HepG2 (cell line): ENCODE results near the gene CNNM1. TPM values are rescaled to one million over a fixed set of nuclear protein-coding genes. Genes with fewer than 3 reads are reported as not detected.

ENCODE experiments used
- ATAC-seq: fragments of 200-7000 bp; cut with Tn5 transposase; 3 replicates; pipeline ENCODE4 v1.9.1; 2020; ENCODE audit warnings: mild to moderate bottlenecking, moderate library complexity
- BruUV-seq: library from RNA; stranded (reverse); fragments of 400-500 nt; replicated peaks from 2 replicates; lab custom pipeline; 2021; lab: Mats Ljungman, UMichigan
- CTCF ChIA-PET: fragments of 300-600 bp; formaldehyde crosslinking; extraction: SDS; loops from one replicate; lab custom pipeline; 2021; ENCODE audit warnings: low total read pairs, inconsistent platforms, low intra/inter-chr PET ratio; lab: Yijun Ruan, JAX
- POLR2A ChIA-PET: fragments of 350-600 bp; sonication (Branson Sonifier 250); formaldehyde crosslinking; loops from one replicate; lab custom pipeline; 2020; ENCODE audit warnings: antibody characterized with exemption, inconsistent platforms; lab: Yijun Ruan, JAX
- DNase-seq: peaks from one replicate; pipeline ENCODE4 v3.0.0-alpha.2; 2015; ENCODE audit warnings: low spot score
- FAIRE-seq: peaks from 3 replicates; lab custom pipeline; 2011; peaks lifted over from hg19 to GRCh38; lab: Jason Lieb, UNC
- H2AFZ ChIP-seq: one replicate; pipeline ENCODE4 v1.6.1; 2011; ENCODE audit warnings: low read length, inconsistent platforms
- H3K27ac ChIP-seq: fragments of 300-600 bp; 3 replicates; pipeline ENCODE4 v1.8.0; 2011; ENCODE audit warnings: mixed run types, mild to moderate bottlenecking, mixed read lengths, low read length, inconsistent platforms; ENCODE audit not compliant: insufficient read depth; ENCODE audit errors: extremely low read length
- H3K27me3 ChIP-seq, 2 experiments: fragments of 200-600 bp in 1 of 2; 2 replicates in 1 of 2; 3 replicates in 1 of 2; pipeline versions ENCODE4 v1.6.0 to v1.8.0; 2011; ENCODE audit warnings: low read length in 2 of 2, mild to moderate bottlenecking in 2 of 2, moderate library complexity in 2 of 2, inconsistent platforms in 1 of 2; ENCODE audit not compliant: insufficient read depth in 2 of 2, control insufficient read depth in 1 of 2
- H3K36me3 ChIP-seq, 2 experiments: fragments of 200-600 bp in 1 of 2; replicated peaks in 1 of 2; 2 replicates in 1 of 2; 3 replicates in 1 of 2; pipeline versions ENCODE4 v1.5.1 to v1.8.0; 2011; ENCODE audit warnings: low read length in 2 of 2, inconsistent platforms in 1 of 2; ENCODE audit not compliant: insufficient read depth in 2 of 2, control insufficient read depth in 1 of 2
- H3K4me1 ChIP-seq: 2 replicates; pipeline ENCODE4 v1.5.1; 2012; ENCODE audit warnings: low read length, inconsistent platforms; ENCODE audit not compliant: insufficient read depth
- H3K4me2 ChIP-seq: 2 replicates; pipeline ENCODE4 v1.6.0; 2011; ENCODE audit warnings: low read depth, low read length, inconsistent platforms
- H3K4me3 ChIP-seq, 3 experiments: fragments of 200-600 bp in 1 of 3; sonication (generic), shearing (Covaris generic) in 1 of 3; replicated peaks in 1 of 3; 2 replicates each; pipeline ENCODE4 v1.5.1; 2011 to 2016; ENCODE audit warnings: low read length in 3 of 3, inconsistent platforms in 2 of 3, low read depth in 2 of 3, mild to moderate bottlenecking in 2 of 3, control low read depth in 1 of 3, mixed read lengths in 1 of 3; ENCODE audit not compliant: insufficient read depth in 1 of 3
- H3K79me2 ChIP-seq: one replicate; pipeline ENCODE4 v1.6.1; 2011; ENCODE audit warnings: low read length, inconsistent platforms; ENCODE audit not compliant: insufficient read depth
- H3K9ac ChIP-seq: 2 replicates; pipeline ENCODE4 v1.6.0; 2011; ENCODE audit warnings: mild to moderate bottlenecking, low read depth, low read length, inconsistent platforms; ENCODE audit not compliant: insufficient read depth
- H3K9me3 ChIP-seq: 2 replicates; pipeline ENCODE4 v1.5.1; 2012; ENCODE audit warnings: mild to moderate bottlenecking, low read length
- H4K20me1 ChIP-seq: 2 replicates; pipeline ENCODE4 v1.6.0; 2011; ENCODE audit warnings: inconsistent platforms, mild to moderate bottlenecking, low read length, moderate library complexity; ENCODE audit not compliant: insufficient read depth
- BRCA1 ChIP-seq: sonication (generic); formaldehyde crosslinking; IDR thresholded peaks from 2 replicates; pipeline ENCODE4 v1.4.0; 2020; ENCODE audit warnings: missing genetic modification reagents
- GLI4 ChIP-seq: sonication (generic); formaldehyde crosslinking; IDR thresholded peaks from 2 replicates; pipeline ENCODE4 v1.5.1; 2020; ENCODE audit warnings: missing genetic modification reagents, mild to moderate bottlenecking, moderate library complexity, borderline replicate concordance
- REST ChIP-seq, 2 experiments: IDR thresholded peaks; 2 replicates each; pipeline ENCODE4 v1.6.1; 2011 to 2012; ENCODE audit warnings: low read length in 2 of 2, borderline replicate concordance in 1 of 2, low read depth in 1 of 2, mild to moderate bottlenecking in 1 of 2, moderate library complexity in 1 of 2
- TEAD3 ChIP-seq: optimal IDR thresholded peaks from 2 replicates; pipeline ENCODE3; 2016; ENCODE audit warnings: borderline replicate concordance
- TP53 ChIP-seq: sonication (generic); formaldehyde crosslinking; conservative IDR thresholded peaks from 2 replicates; pipeline ENCODE4 v1.4.0; 2020; ENCODE audit warnings: missing genetic modification reagents
- WIZ ChIP-seq: sonication (generic); formaldehyde crosslinking; IDR thresholded peaks from 2 replicates; pipeline ENCODE4 v1.5.1; 2020; ENCODE audit warnings: mild to moderate bottlenecking, missing genetic modification reagents
- ZNF124 ChIP-seq: sonication (generic); formaldehyde crosslinking; IDR thresholded peaks from 2 replicates; pipeline ENCODE4 v1.4.0; 2020; ENCODE audit warnings: missing genetic modification reagents
- WGBS: methylation state at CpG from one replicate; pipeline ENCODE4 v1.1.6; 2017; ENCODE audit warnings: low lambda C conversion rate; 5-methylcytosine and 5-hydroxymethylcytosine counted together
- in situ Hi-C: cut with HindIII; loops from 2 replicates; pipeline ENCODE4 v1.10.0; 2017; ENCODE audit warnings: low pct_unique_long_range_greater_than_20kb; ENCODE audit not compliant: extremely low pct_ligation_motif_present
- intact Hi-C: fragments of 100-400 bp; cut with micrococcal nuclease; formaldehyde crosslinking; loops from one replicate; pipeline ENCODE4 v1.10.0; 2022; ENCODE audit not compliant: unreplicated experiment
- polyA plus RNA-seq, 8 experiments: library from polyadenylated mRNA; depleted of rRNA in 3 of 8; stranded (reverse) in 7 of 8; unstranded in 1 of 8; fragments of >200 nt; fragmentation: Illumina TruSeq in 4 of 8; extraction: Trizol in 4 of 8; gene quantifications; 2 replicates each; pipeline versions ENCODE4 v1.2.1 to v1.2.3, GENCODE V29; 2011 to 2016; ENCODE audit warnings: low read depth in 4 of 8, missing spikeins in 1 of 8, mixed read lengths in 1 of 8; ENCODE audit not compliant: insufficient read depth in 1 of 8
- total RNA-seq, 5 experiments: library from RNA; depleted of rRNA; stranded (reverse); fragments of >200 nt; fragmentation: Illumina TruSeq; extraction: Trizol; gene quantifications; 2 replicates each; pipeline ENCODE4 v1.2.3, GENCODE V29; 2016; ENCODE audit warnings: low read depth in 1 of 5
- TF ChIP-seq, protein P1 (sequence below): sonication (generic); formaldehyde crosslinking; IDR thresholded peaks from 2 replicates; pipeline ENCODE4 v1.4.0; 2020; ENCODE audit warnings: missing genetic modification reagents
- TF ChIP-seq, protein P2 (sequence below): fragments of 450-650 bp; IDR thresholded peaks from 2 replicates; pipeline ENCODE4 v1.6.1; 2017
- TF ChIP-seq, protein P3 (sequence below): sonication (generic); formaldehyde crosslinking; IDR thresholded peaks from 2 replicates; pipeline ENCODE4 v1.4.0; 2020; ENCODE audit warnings: missing genetic modification reagents
- TF ChIP-seq, protein P4 (sequence below): sonication (generic); formaldehyde crosslinking; IDR thresholded peaks from 2 replicates; pipeline ENCODE4 v1.8.1; 2023; ENCODE audit warnings: missing genetic modification reagents, mild to moderate bottlenecking, borderline replicate concordance

Gene CNNM1
- total and polyA plus RNA-seq, 2 of the 13 experiments (the other 11 are each of a cell fraction or from before 2014, with no cell fraction given): 4.3 to 9.6 TPM

- TF ChIP-seq, protein P1, sequence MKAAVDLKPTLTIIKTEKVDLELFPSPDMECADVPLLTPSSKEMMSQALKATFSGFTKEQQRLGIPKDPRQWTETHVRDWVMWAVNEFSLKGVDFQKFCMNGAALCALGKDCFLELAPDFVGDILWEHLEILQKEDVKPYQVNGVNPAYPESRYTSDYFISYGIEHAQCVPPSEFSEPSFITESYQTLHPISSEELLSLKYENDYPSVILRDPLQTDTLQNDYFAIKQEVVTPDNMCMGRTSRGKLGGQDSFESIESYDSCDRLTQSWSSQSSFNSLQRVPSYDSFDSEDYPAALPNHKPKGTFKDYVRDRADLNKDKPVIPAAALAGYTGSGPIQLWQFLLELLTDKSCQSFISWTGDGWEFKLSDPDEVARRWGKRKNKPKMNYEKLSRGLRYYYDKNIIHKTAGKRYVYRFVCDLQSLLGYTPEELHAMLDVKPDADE (CRISPR knock-in tag): 0 out of 2 replicates have a peak, but pooled peaks have one; percentile 18
- TF ChIP-seq, protein P2, sequence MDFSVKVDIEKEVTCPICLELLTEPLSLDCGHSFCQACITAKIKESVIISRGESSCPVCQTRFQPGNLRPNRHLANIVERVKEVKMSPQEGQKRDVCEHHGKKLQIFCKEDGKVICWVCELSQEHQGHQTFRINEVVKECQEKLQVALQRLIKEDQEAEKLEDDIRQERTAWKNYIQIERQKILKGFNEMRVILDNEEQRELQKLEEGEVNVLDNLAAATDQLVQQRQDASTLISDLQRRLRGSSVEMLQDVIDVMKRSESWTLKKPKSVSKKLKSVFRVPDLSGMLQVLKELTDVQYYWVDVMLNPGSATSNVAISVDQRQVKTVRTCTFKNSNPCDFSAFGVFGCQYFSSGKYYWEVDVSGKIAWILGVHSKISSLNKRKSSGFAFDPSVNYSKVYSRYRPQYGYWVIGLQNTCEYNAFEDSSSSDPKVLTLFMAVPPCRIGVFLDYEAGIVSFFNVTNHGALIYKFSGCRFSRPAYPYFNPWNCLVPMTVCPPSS: no peak
- 0 out of 2 replicates have a peak, but pooled peaks have one; percentile 12 for TF ChIP-seq TP53 (CRISPR knock-in tag)
Measured at GRCh38 chr10:99330347-99330924, 1.3 kb downstream of the CNNM1 start (continued).

DNA sequence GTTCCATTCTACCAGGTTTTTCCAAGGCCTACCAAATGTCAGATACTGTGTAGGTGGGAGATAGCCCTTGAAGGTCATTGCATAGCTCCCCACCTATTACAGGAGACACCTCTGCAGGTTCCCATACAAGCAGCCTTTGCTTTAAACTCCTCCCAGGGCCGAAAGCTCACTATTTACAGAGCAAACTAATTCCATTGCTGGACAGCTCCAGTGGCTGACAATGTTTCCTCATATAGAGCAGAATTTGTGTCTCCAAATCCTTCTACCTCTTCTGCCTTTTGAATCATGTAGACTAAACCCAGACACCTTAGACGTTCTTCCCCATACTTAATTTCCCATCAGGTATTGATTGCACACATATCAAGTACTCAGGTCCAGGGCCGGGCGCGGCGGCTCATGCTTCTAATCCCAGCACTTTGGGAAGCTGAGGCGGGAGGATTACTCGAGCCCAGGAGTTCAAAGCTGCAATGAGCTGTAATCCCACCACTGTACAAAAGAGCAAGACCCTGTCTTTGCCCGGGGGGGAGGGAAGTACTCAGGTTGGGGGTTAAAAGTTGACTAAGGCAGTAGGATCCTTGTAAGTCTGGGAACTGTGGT, 2.1 kb downstream of the CNNM1 start:
- Histone ChIP-seq H3K36me3 (no peaks in the 10 kb centered on the region), H4K20me1 (no peaks in the 10 kb centered on the region), H3K4me1 (peaks cover 47% of the 10 kb centered on the region), H3K79me2 (peaks cover 2% of the 10 kb centered on the region), H3K4me2 (peak overlapping the region; percentile 90), H3K9me3 (no peaks in the 10 kb centered on the region), H3K4me3 (peak overlapping the region in 1 of 3 experiments; percentile 7; a peak in 1 of 6 replicates), H3K27me3 (no peaks in the 10 kb centered on the region), H2AFZ (no peak overlapping the region), H3K9ac (no peak overlapping the region), H3K27ac (no peak overlapping the region)
- ChIA-PET POLR2A (no interaction called here), CTCF (no interaction called here)
- intact Hi-C loops (loop anchor here (5.0 kb wide), 2 partner anchors 41 to 56 kb away; no protein-coding TSS in a partner anchor), in situ Hi-C loops (no loop called here)
- DNase-seq (peak; percentile 35), ATAC-seq (peak; percentile 67), FAIRE-seq (peak; percentile 71)
- no TSS peak for BruUV-seq
- 44% methylated on average over 9 of the region's 9 CpGs for WGBS
- TF ChIP-seq BRCA1 (CRISPR knock-in tag) (no peak), TEAD3 (peak; percentile 36), GLI4 (CRISPR knock-in tag) (0 out of 2 replicates have a peak, but pooled peaks have one; percentile 57), WIZ (peak; percentile 41; the same call in 1 of the 2 replicates), ZNF124 (CRISPR knock-in tag) (0 out of 2 replicates have a peak, but pooled peaks have one; percentile 46), REST (IDR thresholded peaks at IDR 0.05; ENCODE audit: borderline replicate concordance in 1 of 2, low read depth in 1 of 2, low read length in 2 of 2) (peak; percentile 57 to 96)
- TF ChIP-seq, protein P3, sequence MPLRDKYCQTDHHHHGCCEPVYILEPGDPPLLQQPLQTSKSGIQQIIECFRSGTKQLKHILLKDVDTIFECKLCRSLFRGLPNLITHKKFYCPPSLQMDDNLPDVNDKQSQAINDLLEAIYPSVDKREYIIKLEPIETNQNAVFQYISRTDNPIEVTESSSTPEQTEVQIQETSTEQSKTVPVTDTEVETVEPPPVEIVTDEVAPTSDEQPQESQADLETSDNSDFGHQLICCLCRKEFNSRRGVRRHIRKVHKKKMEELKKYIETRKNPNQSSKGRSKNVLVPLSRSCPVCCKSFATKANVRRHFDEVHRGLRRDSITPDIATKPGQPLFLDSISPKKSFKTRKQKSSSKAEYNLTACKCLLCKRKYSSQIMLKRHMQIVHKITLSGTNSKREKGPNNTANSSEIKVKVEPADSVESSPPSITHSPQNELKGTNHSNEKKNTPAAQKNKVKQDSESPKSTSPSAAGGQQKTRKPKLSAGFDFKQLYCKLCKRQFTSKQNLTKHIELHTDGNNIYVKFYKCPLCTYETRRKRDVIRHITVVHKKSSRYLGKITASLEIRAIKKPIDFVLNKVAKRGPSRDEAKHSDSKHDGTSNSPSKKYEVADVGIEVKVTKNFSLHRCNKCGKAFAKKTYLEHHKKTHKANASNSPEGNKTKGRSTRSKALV (CRISPR knock-in tag): peak; percentile 75
- TF ChIP-seq, protein P4, sequence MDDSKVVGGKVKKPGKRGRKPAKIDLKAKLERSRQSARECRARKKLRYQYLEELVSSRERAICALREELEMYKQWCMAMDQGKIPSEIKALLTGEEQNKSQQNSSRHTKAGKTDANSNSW (CRISPR knock-in tag): no peak
